WTC11 (cell line): Measurements from ENCODE around the gene PIGZ.

Experiments used
- TF ChIP-seq, protein P1 (sequence below): fragments of 200-600 bp; IDR thresholded peaks from 2 replicates; pipeline ENCODE4 v1.8.0; 2022; ENCODE audit warnings: antibody characterized with exemption
- TF ChIP-seq, protein P2 (sequence below): sonication (generic); formaldehyde crosslinking; IDR thresholded peaks from 2 replicates; pipeline ENCODE4 v1.8.0; 2022; ENCODE audit warnings: mild to moderate bottlenecking, missing genetic modification reagents

GRCh38 chr3:196997311-196997710, 28.7 kb upstream of the PIGZ start:
- TF ChIP-seq, protein P1, sequence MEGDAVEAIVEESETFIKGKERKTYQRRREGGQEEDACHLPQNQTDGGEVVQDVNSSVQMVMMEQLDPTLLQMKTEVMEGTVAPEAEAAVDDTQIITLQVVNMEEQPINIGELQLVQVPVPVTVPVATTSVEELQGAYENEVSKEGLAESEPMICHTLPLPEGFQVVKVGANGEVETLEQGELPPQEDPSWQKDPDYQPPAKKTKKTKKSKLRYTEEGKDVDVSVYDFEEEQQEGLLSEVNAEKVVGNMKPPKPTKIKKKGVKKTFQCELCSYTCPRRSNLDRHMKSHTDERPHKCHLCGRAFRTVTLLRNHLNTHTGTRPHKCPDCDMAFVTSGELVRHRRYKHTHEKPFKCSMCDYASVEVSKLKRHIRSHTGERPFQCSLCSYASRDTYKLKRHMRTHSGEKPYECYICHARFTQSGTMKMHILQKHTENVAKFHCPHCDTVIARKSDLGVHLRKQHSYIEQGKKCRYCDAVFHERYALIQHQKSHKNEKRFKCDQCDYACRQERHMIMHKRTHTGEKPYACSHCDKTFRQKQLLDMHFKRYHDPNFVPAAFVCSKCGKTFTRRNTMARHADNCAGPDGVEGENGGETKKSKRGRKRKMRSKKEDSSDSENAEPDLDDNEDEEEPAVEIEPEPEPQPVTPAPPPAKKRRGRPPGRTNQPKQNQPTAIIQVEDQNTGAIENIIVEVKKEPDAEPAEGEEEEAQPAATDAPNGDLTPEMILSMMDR, result no peak
- TF ChIP-seq, protein P2, sequence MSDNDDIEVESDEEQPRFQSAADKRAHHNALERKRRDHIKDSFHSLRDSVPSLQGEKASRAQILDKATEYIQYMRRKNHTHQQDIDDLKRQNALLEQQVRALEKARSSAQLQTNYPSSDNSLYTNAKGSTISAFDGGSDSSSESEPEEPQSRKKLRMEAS (CRISPR knock-in tag), result no peak
